Thyroid gland (tissue), 4 donors: ENCODE results near the gene CD53. TPM values are rescaled to one million over a fixed set of nuclear protein-coding genes. Genes with fewer than 3 reads are reported as not detected.
"Not testable (repeated sequence)": the region's sequence is repeated elsewhere in the genome, so short reads cannot be mapped to it uniquely, and the experiment has no call there.

Source experiments
- DNase-seq, 2 donors: peaks; one replicate each; pipeline ENCODE4 v3.0.0-alpha.2; 2019
- H3K27ac ChIP-seq, 3 donors: fragments of 200-600 bp; sonication (generic); 1 replicate in 2 of 3; 2 replicates in 1 of 3; pipeline ENCODE4 v1.5.1; 2016 to 2019; ENCODE audit warnings: mild to moderate bottlenecking in 1 of 3, moderate library complexity in 1 of 3
- H3K27me3 ChIP-seq: fragments of 200-600 bp; sonication (generic); one replicate; pipeline ENCODE4 v1.5.1; 2019
- H3K36me3 ChIP-seq, 2 donors: fragments of 200-600 bp; sonication (generic); one replicate each; pipeline ENCODE4 v1.5.1; 2016 to 2019
- H3K4me1 ChIP-seq, 2 donors: fragments of 200-600 bp; sonication (generic); one replicate each; pipeline ENCODE4 v1.5.1; 2017 to 2019
- H3K4me3 ChIP-seq, 3 donors: fragments of 200-600 bp; sonication (generic); replicated peaks in 1 of 3; 1 replicate in 2 of 3; 2 replicates in 1 of 3; pipeline ENCODE4 v1.5.1; 2016; ENCODE audit warnings: mild to moderate bottlenecking in 1 of 3
- H3K9me3 ChIP-seq: fragments of 200-600 bp; sonication (generic); one replicate; pipeline ENCODE4 v1.5.1; 2017
- CTCF ChIP-seq, 6 experiments: fragments of 200-600 bp in 3 of 6; fragments of 450-650 bp in 3 of 6; sonication (generic) in 3 of 6; IDR thresholded peaks; one replicate each; pipeline ENCODE4 v1.5.1; 2016 to 2019; ENCODE audit warnings: antibody characterized with exemption in 6 of 6, mild to moderate bottlenecking in 2 of 6, inconsistent platforms in 1 of 6, moderate library complexity in 1 of 6
- POLR2A ChIP-seq, 2 donors: fragments of 450-650 bp; IDR thresholded peaks; one replicate each; pipeline ENCODE4 v1.6.1; 2017; ENCODE audit warnings: antibody characterized with exemption in 2 of 2, mild to moderate bottlenecking in 2 of 2, moderate library complexity in 1 of 2
- WGBS, 2 donors: methylation state at CpG; one replicate each; pipeline ENCODE4 v1.1.5; 2017; 5-methylcytosine and 5-hydroxymethylcytosine counted together
- intact Hi-C: fragments of 100-400 bp; cut with DNase I; formaldehyde crosslinking; loops from one replicate; pipeline ENCODE4 v1.15.1; 2023
- total RNA-seq, 4 donors: library from RNA; depleted of rRNA; stranded (reverse); fragments of >200 nt; gene quantifications; one replicate each; pipeline ENCODE4 v1.2.3, GENCODE V29; 2016

The CD53 gene
- total RNA-seq, 4 donors from 2014 or later, result 11.6 to 31.0 (median 13.9) TPM

GRCh38 chr1:110928904-110929303 lies 56.0 kb downstream of the CD53 start:
- Histone ChIP-seq H3K27ac (no peak overlapping the region), H3K9me3 (no peaks in the 10 kb centered on the region), H3K27me3 (no peaks in the 10 kb centered on the region), H3K36me3 (no peaks in the 10 kb centered on the region), H3K4me1 (no peaks in the 10 kb centered on the region), H3K4me3 (no peak overlapping the region)
- DNase-seq, result no peak
- intact Hi-C loops, result no loop called here
- no peak for TF ChIP-seq POLR2A (IDR thresholded peaks at IDR 0.05)
- TF ChIP-seq CTCF (IDR thresholded peaks at IDR 0.05), result no peak
- 40 to 67% methylated on average over 2 of the region's 2 CpGs for WGBS, 2 donors

DNA sequence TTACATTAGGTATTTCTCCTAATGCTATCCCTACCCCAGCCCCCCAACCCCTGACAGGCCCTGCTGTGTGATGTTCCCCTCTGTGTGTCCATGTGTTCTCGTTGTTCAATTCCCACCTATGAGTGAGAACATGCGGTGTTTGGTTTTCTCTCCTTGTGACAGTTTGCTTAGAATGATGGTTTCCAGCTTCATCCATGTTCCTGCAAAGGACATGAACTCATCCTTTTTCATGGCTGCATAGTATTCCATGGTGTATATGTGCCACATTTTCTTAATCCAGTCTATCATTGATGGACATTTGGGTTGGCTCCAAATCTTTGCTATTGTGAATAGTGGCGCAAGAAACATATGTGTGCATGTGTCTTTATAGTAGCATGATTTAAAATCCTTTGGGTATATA lies 58.1 kb downstream of the CD53 start:
- H3K36me3 ChIP-seq, H3K27me3 ChIP-seq, H3K27ac ChIP-seq, H3K4me3 ChIP-seq, DNase-seq, H3K9me3 ChIP-seq, H3K4me1 ChIP-seq, intact Hi-C loops: not testable (repeated sequence)
- 76 to 94% methylated on average over 3 of the region's 3 CpGs for WGBS, 2 donors

- H3K4me3 ChIP-seq, result no peak overlapping the region
- TF ChIP-seq POLR2A (IDR thresholded peaks at IDR 0.05) (no peak), CTCF (IDR thresholded peaks at IDR 0.05) (no peak)
- no peaks in the 10 kb centered on the region for H3K27me3 ChIP-seq
- H3K9me3 ChIP-seq, result no peaks in the 10 kb centered on the region
- WGBS, 2 donors, result 67 to 91% methylated on average over 1 of the region's 1 CpG
- no peak overlapping the region for H3K27ac ChIP-seq
- intact Hi-C loops, result no loop called here
- no peaks in the 10 kb centered on the region for H3K36me3 ChIP-seq
- no peaks in the 10 kb centered on the region for H3K4me1 ChIP-seq
- no peak for DNase-seq
These were observed 63.6 kb downstream of the CD53 start for GRCh38 chr1:110936567-110936966.

- Histone ChIP-seq H3K27ac (no peak overlapping the region), H3K9me3 (no peaks in the 10 kb centered on the region), H3K27me3 (no peaks in the 10 kb centered on the region), H3K36me3 (peaks cover 14 to 19% of the 10 kb centered on the region in 2 donors), H3K4me3 (no peak overlapping the region), H3K4me1 (no peaks in the 10 kb centered on the region)
- 61 to 62% methylated on average over 3 of the region's 3 CpGs for WGBS, 2 donors
- intact Hi-C loops, result no loop called here
- TF ChIP-seq POLR2A (IDR thresholded peaks at IDR 0.05), result no peak
- DNase-seq, result no peak
These were observed 71.9 kb downstream of the CD53 start for GRCh38 chr1:110944806-110945205.

GRCh38 chr1:110945626-110946025 lies 72.7 kb downstream of the CD53 start:
- WGBS, 2 donors, result 97 to 98% methylated on average over 2 of the region's 2 CpGs
- no peaks in the 10 kb centered on the region for H3K9me3 ChIP-seq
- intact Hi-C loops, result no loop called here
- TF ChIP-seq CTCF (IDR thresholded peaks at IDR 0.05), result no peak
- no peak for TF ChIP-seq POLR2A (IDR thresholded peaks at IDR 0.05)
- H3K27ac ChIP-seq, result no peak overlapping the region
- H3K27me3 ChIP-seq, result no peaks in the 10 kb centered on the region
- no peaks in the 10 kb centered on the region for H3K4me1 ChIP-seq
- peaks cover 16 to 19% of the 10 kb centered on the region in 2 donors for H3K36me3 ChIP-seq
- no peak for DNase-seq
- H3K4me3 ChIP-seq, result no peak overlapping the region

GRCh38 chr1:110948038-110948810 lies 75.3 kb downstream of the CD53 start:
- TF ChIP-seq CTCF (IDR thresholded peaks at IDR 0.05) (no peak), POLR2A (IDR thresholded peaks at IDR 0.05) (no peak)
- H3K27me3 ChIP-seq, result no peaks in the 10 kb centered on the region
- WGBS, 2 donors, result 96 to 97% methylated on average over 10 of the region's 10 CpGs
- peaks cover 16 to 19% of the 10 kb centered on the region in 2 donors for H3K36me3 ChIP-seq
- no peak overlapping the region for H3K4me3 ChIP-seq
- no peaks in the 10 kb centered on the region for H3K4me1 ChIP-seq
- no peak overlapping the region for H3K27ac ChIP-seq
- intact Hi-C loops, result no loop called here
- DNase-seq, result no peak
- H3K9me3 ChIP-seq, result no peaks in the 10 kb centered on the region
